Spleen (tissue), 11 donors: Measurements from ENCODE around the gene DMRT1. TPM values are rescaled to one million over a fixed set of nuclear protein-coding genes. Genes with fewer than 3 reads are reported as not detected.

Experiments
- DNase-seq: peaks from one replicate; pipeline ENCODE4 v3.0.0-alpha.2; 2020
- H3K27ac ChIP-seq, 8 donors: fragments of 200-600 bp; sonication (generic) in 7 of 8; 1 replicate in 4 of 8; 2 replicates in 4 of 8; pipeline versions ENCODE4 v1.5.0 to v1.8.0; 2016 to 2021; ENCODE audit warnings: inconsistent platforms in 4 of 8, mild to moderate bottlenecking in 4 of 8, moderate library complexity in 1 of 8
- H3K27me3 ChIP-seq, 7 donors: fragments of 200-600 bp; sonication (generic) in 6 of 7; replicated peaks in 1 of 7; 1 replicate in 4 of 7; 2 replicates in 3 of 7; pipeline versions ENCODE4 v1.5.0 to v1.8.0; 2016 to 2021; ENCODE audit warnings: inconsistent platforms in 3 of 7, mild to moderate bottlenecking in 1 of 7
- H3K36me3 ChIP-seq, 6 donors: fragments of 200-600 bp; sonication (generic) in 5 of 6; 1 replicate in 4 of 6; 2 replicates in 2 of 6; pipeline versions ENCODE4 v1.5.0 to v1.8.0; 2016 to 2021; ENCODE audit warnings: inconsistent platforms in 2 of 6
- H3K4me1 ChIP-seq, 6 donors: fragments of 200-600 bp; sonication (generic) in 5 of 6; 1 replicate in 3 of 6; 2 replicates in 3 of 6; pipeline versions ENCODE4 v1.5.0 to v1.8.0; 2016 to 2021; ENCODE audit warnings: inconsistent platforms in 3 of 6
- H3K4me3 ChIP-seq, 8 donors: fragments of 200-600 bp; sonication (generic) in 7 of 8; 1 replicate in 4 of 8; 2 replicates in 4 of 8; pipeline versions ENCODE4 v1.5.0 to v1.8.0; 2016 to 2021; ENCODE audit warnings: inconsistent platforms in 4 of 8, mild to moderate bottlenecking in 4 of 8, moderate library complexity in 2 of 8
- H3K9me3 ChIP-seq, 8 donors: fragments of 200-600 bp; sonication (generic) in 7 of 8; 1 replicate in 4 of 8; 2 replicates in 4 of 8; pipeline versions ENCODE4 v1.5.0 to v1.8.0; 2016 to 2021; ENCODE audit warnings: inconsistent platforms in 4 of 8
- CTCF ChIP-seq, 11 experiments: fragments of 200-600 bp in 7 of 11; fragments of 450-650 bp in 4 of 11; sonication (generic) in 4 of 11; IDR thresholded peaks in 8 of 11; conservative IDR thresholded peaks in 3 of 11; 1 replicate in 7 of 11; 2 replicates in 4 of 11; pipeline versions ENCODE4 v1.4.0 to v1.8.0; 2016 to 2021; ENCODE audit warnings: antibody characterized with exemption in 11 of 11, inconsistent platforms in 4 of 11, mild to moderate bottlenecking in 1 of 11
- POLR2A ChIP-seq, 3 donors: fragments of 450-650 bp; IDR thresholded peaks; one replicate each; pipeline ENCODE4 v1.5.1; 2017; ENCODE audit warnings: antibody characterized with exemption in 3 of 3, mild to moderate bottlenecking in 1 of 3
- POLR2AphosphoS5 ChIP-seq, 3 donors: sonication (generic); formaldehyde crosslinking; IDR thresholded peaks; one replicate each; pipeline ENCODE4 v1.5.1; 2017; ENCODE audit warnings: antibody characterized with exemption in 3 of 3
- WGBS, 5 donors: extraction: QIAGEN DNeasy Blood & Tissue Kit in 3 of 5; methylation state at CpG; one replicate each; pipeline versions ENCODE4 v1.1.5 to v1.1.7; 2013 to 2018; 5-methylcytosine and 5-hydroxymethylcytosine counted together
- intact Hi-C: fragments of 100-400 bp; cut with DNase I; formaldehyde crosslinking; loops from one replicate; pipeline ENCODE4 v1.15.0; 2023; ENCODE audit warnings: low total_unique reads
- polyA plus RNA-seq, 3 donors: library from polyadenylated mRNA; stranded (reverse); fragments of 200-250 nt; gene quantifications; one replicate each; pipeline ENCODE4 v1.2.1, GENCODE V29; 2013
- total RNA-seq, 7 donors: library from RNA; depleted of rRNA in 3 of 7; stranded (reverse); fragments of >200 nt in 3 of 7; fragmentation: NEBNext Ultra II Directional in 4 of 7; extraction: Animal tissue kit (Norgen Biotek cat#: 25700) in 4 of 7; gene quantifications; one replicate each; pipeline versions ENCODE4 v1.1.0 to v1.2.1, GENCODE V29; 2016 to 2021
- donor health status: healthy with polysubstance abuse.
- donor health status: DM: no; HTN: no; CAD: no; lungs with moderate emphysema.
- donor health status: DM: no; HTN: no; CAD: no.
- donor health status: Bipolar disorder and iron deficiency.
- donor health status: healthy.
- donor health status: DM: no; HTN: no; CAD: no.
- donor health status: DM: yes; HTN: yes; CAD: no.

Gene DMRT1
- total and polyA plus RNA-seq, 10 donors: not detected

GRCh38 chr9:883011-883410 is 41.5 kb downstream of the DMRT1 start:
- Histone ChIP-seq H3K27me3 (peaks cover 0 to 78% (median 0%) of the 10 kb centered on the region in 7 donors), H3K4me3 (no peak overlapping the region), H3K4me1 (no peaks in the 10 kb centered on the region), H3K27ac (no peak overlapping the region), H3K36me3 (no peaks in the 10 kb centered on the region), H3K9me3 (no peaks in the 10 kb centered on the region)
- no peak for DNase-seq
- WGBS, 5 donors: 66 to 84% (median 80%) methylated on average over 8 of the region's 8 CpGs
- TF ChIP-seq POLR2A (IDR thresholded peaks at IDR 0.05) (no peak), POLR2AphosphoS5 (IDR thresholded peaks at IDR 0.05) (no peak), CTCF (IDR thresholded peaks at IDR 0.05 in 8 of 11, conservative IDR thresholded peaks at IDR 0.05 in 3 of 11) (no peak)
- intact Hi-C loops: no loop called here

- Histone ChIP-seq H3K9me3 (no peaks in the 10 kb centered on the region), H3K4me1 (no peaks in the 10 kb centered on the region), H3K4me3 (no peak overlapping the region), H3K36me3 (no peaks in the 10 kb centered on the region), H3K27ac (no peak overlapping the region), H3K27me3 (peaks cover 0 to 62% (median 0%) of the 10 kb centered on the region in 7 donors)
- DNase-seq: no peak
- WGBS, 5 donors: 81 to 89% (median 83%) methylated on average over 6 of the region's 6 CpGs
- intact Hi-C loops: no loop called here
- TF ChIP-seq CTCF (IDR thresholded peaks at IDR 0.05 in 8 of 11, conservative IDR thresholded peaks at IDR 0.05 in 3 of 11) (no peak), POLR2A (IDR thresholded peaks at IDR 0.05) (no peak), POLR2AphosphoS5 (IDR thresholded peaks at IDR 0.05) (no peak)
Measured at GRCh38 chr9:886886-887285, 45.4 kb downstream of the DMRT1 start.

GRCh38 chr9:892123-892522 is 50.6 kb downstream of the DMRT1 start:
- H3K27me3 ChIP-seq: peaks cover 0 to 33% (median 0%) of the 10 kb centered on the region in 7 donors
- peaks cover 0 to 11% (median 8%) of the 10 kb centered on the region in 6 donors for H3K4me1 ChIP-seq
- H3K36me3 ChIP-seq: no peaks in the 10 kb centered on the region
- no peak overlapping the region for H3K27ac ChIP-seq
- intact Hi-C loops: no loop called here
- H3K4me3 ChIP-seq: no peak overlapping the region
- H3K9me3 ChIP-seq: no peaks in the 10 kb centered on the region
- DNase-seq: no peak
- no peak for TF ChIP-seq POLR2AphosphoS5 (IDR thresholded peaks at IDR 0.05)
- no peak for TF ChIP-seq CTCF (IDR thresholded peaks at IDR 0.05 in 8 of 11, conservative IDR thresholded peaks at IDR 0.05 in 3 of 11)
- no peak for TF ChIP-seq POLR2A (IDR thresholded peaks at IDR 0.05)
- WGBS, 5 donors: 82 to 88% (median 83%) methylated on average over 5 of the region's 5 CpGs

GRCh38 chr9:893115-893514 is 51.6 kb downstream of the DMRT1 start:
- Histone ChIP-seq H3K27ac (no peak overlapping the region), H3K4me3 (no peak overlapping the region), H3K27me3 (peaks cover 0 to 40% (median 0%) of the 10 kb centered on the region in 7 donors), H3K4me1 (peaks cover 0 to 11% (median 8%) of the 10 kb centered on the region in 6 donors), H3K9me3 (no peaks in the 10 kb centered on the region), H3K36me3 (no peaks in the 10 kb centered on the region)
- 81 to 85% (median 82%) methylated on average over 5 of the region's 5 CpGs for WGBS, 5 donors
- intact Hi-C loops: no loop called here
- TF ChIP-seq POLR2A (IDR thresholded peaks at IDR 0.05): no peak
- TF ChIP-seq CTCF (IDR thresholded peaks at IDR 0.05 in 8 of 11, conservative IDR thresholded peaks at IDR 0.05 in 3 of 11): no peak
- no peak for TF ChIP-seq POLR2AphosphoS5 (IDR thresholded peaks at IDR 0.05)
- no peak for DNase-seq
